ENCODE measurements around the gene LRRC38.
"Not testable (repeated sequence)": the region's sequence is repeated elsewhere in the genome, so short reads cannot be mapped to it uniquely, and the experiment has no call there.

LRRC38 gene

GRCh38 chr1:13456904-13457532 is 56.8 kb downstream of the LRRC38 start:
- FAIRE-seq: no peak

GRCh38 chr1:13451399-13451965 is 62.3 kb downstream of the LRRC38 start:
- FAIRE-seq: no peak

- no peak for FAIRE-seq
Measured at GRCh38 chr1:13450204-13450603, 63.6 kb downstream of the LRRC38 start.

GRCh38 chr1:13443335-13443979 is 70.3 kb downstream of the LRRC38 start:
- FAIRE-seq: no peak

- not testable (repeated sequence) for FAIRE-seq
Measured at GRCh38 chr1:13439104-13439783, 74.6 kb downstream of the LRRC38 start.

- no peak for FAIRE-seq
Measured at GRCh38 chr1:13435458-13435857, 78.3 kb downstream of the LRRC38 start.

- FAIRE-seq: not testable (repeated sequence)
Measured at GRCh38 chr1:13433694-13434358, 80.0 kb downstream of the LRRC38 start.

- no peak for FAIRE-seq
Measured at GRCh38 chr1:13432251-13432650, 81.6 kb downstream of the LRRC38 start.

- FAIRE-seq: no peak
Measured at GRCh38 chr1:13430495-13430894, 83.3 kb downstream of the LRRC38 start.
